Ovary (tissue), 3 donors: ENCODE data around the gene TENT5C.

Source experiments
- POLR2A ChIP-seq: fragments of 450-650 bp; IDR thresholded peaks from one replicate; pipeline ENCODE4 v1.6.1; 2017; ENCODE audit warnings: antibody characterized with exemption, mild to moderate bottlenecking, moderate library complexity
- TF ChIP-seq, protein P1 (sequence below), 3 donors: fragments of 450-650 bp in 2 of 3; fragments of 200-600 bp in 1 of 3; IDR thresholded peaks; one replicate each; pipeline versions ENCODE4 v1.5.1 to v1.8.0; 2016 to 2022; ENCODE audit warnings: antibody characterized with exemption in 3 of 3, mild to moderate bottlenecking in 1 of 3
- donor health status: DM: no; HTN: no; CAD: no.

DNA sequence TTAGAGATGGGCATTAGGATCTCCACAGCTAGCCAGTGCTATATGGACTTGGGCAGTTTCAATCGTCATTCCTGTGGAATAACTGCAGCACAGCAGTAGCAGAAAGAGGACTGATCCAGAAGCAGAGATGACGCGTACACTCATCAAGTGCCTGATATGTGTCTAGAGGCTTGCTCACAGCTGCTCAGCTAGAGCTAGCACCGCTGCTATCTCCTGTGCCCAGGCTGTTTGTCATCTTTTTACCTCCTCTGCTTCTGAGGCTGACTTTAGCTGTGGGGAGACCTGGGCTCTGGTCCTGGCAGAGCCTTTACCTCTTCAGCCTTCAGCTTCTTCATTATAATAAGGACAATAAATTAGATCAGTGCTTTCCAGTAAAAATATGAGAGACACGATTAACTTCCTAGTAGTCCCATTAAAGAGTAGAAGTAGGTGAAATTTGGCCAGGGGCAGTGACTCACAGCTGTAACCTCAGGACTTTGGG is 5.3 kb downstream of the TENT5C start:
- TF ChIP-seq, protein P1, sequence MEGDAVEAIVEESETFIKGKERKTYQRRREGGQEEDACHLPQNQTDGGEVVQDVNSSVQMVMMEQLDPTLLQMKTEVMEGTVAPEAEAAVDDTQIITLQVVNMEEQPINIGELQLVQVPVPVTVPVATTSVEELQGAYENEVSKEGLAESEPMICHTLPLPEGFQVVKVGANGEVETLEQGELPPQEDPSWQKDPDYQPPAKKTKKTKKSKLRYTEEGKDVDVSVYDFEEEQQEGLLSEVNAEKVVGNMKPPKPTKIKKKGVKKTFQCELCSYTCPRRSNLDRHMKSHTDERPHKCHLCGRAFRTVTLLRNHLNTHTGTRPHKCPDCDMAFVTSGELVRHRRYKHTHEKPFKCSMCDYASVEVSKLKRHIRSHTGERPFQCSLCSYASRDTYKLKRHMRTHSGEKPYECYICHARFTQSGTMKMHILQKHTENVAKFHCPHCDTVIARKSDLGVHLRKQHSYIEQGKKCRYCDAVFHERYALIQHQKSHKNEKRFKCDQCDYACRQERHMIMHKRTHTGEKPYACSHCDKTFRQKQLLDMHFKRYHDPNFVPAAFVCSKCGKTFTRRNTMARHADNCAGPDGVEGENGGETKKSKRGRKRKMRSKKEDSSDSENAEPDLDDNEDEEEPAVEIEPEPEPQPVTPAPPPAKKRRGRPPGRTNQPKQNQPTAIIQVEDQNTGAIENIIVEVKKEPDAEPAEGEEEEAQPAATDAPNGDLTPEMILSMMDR (IDR thresholded peaks at IDR 0.05) = no peak
- no peak for TF ChIP-seq POLR2A
